ENCODE measurements around the gene COL4A6.
A peak's percentile ranks its signal among the peaks of the same experiment; 100 is the strongest.

Gene COL4A6

DNA sequence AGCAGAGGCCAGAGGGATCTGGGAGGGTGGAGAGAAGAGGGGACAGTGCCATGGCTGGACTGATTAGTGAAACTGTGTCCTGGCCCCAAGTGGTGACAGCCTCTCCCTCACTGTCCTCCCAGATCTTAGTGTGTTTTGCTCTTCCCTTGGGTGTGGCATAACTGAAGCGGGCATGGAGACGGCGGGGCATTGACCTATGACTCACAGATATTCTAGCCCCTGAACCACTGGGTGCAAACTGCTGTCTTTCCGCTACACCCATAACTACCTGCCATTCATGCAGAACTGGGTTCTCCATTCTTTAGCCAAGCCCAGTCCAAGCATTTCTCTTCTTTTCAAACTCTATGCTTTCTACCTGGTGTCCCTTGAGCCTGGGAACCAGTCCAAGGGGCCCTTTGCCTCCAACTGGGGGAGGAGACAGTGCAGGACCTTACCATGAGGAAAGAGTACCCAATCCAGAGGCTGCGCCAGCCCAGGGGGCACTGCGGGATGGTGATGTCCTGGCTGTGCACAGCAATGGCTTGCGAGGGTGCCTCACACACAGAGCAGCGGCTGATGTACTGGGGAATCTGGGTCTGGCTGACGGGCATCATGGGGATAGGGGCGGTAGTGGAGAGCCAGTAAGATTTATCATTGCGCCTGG, 279.1 kb downstream of the COL4A6 start:
- Histone ChIP-seq H2AFZ (ENCODE audit: low read length) (no peak overlapping the region), H3F3A (ENCODE audit: insufficient read depth, low read length) (peaks cover 15% of the 10 kb centered on the region), H4K20me1 (ENCODE audit: insufficient read depth, low read length) (no peaks in the 10 kb centered on the region), H3K27ac (ENCODE audit: low read length) (no peak overlapping the region), H3K79me2 (ENCODE audit: low read length) (no peaks in the 10 kb centered on the region), H3K27me3 (replicated peaks; ENCODE audit: insufficient read depth, low read length) (no peaks in the 10 kb centered on the region), H3K36me3 (replicated peaks; ENCODE audit: insufficient read depth, low read length) (no peaks in the 10 kb centered on the region), H3K4me2 (ENCODE audit: low read depth, low read length) (no peak overlapping the region), H3K4me3 (ENCODE audit: low read length) (no peak overlapping the region), H3K4me1 (ENCODE audit: low read length) (peaks cover 28% of the 10 kb centered on the region), H3K9me3 (replicated peaks; ENCODE audit: insufficient read depth, low read length) (no peaks in the 10 kb centered on the region), H3K9me2 (replicated peaks; ENCODE audit: insufficient read depth, low read length) (no peaks in the 10 kb centered on the region), H3K9ac (ENCODE audit: low read length) (no peak overlapping the region)
- TF ChIP-seq EZH2 (optimal IDR thresholded peaks at IDR 0.05; ENCODE audit: low read depth, low read length) (no peak), EZH2phosphoT487 (IDR thresholded peaks at IDR 0.05; ENCODE audit: low read length) (no peak)
- TF ChIP-seq, protein P1, sequence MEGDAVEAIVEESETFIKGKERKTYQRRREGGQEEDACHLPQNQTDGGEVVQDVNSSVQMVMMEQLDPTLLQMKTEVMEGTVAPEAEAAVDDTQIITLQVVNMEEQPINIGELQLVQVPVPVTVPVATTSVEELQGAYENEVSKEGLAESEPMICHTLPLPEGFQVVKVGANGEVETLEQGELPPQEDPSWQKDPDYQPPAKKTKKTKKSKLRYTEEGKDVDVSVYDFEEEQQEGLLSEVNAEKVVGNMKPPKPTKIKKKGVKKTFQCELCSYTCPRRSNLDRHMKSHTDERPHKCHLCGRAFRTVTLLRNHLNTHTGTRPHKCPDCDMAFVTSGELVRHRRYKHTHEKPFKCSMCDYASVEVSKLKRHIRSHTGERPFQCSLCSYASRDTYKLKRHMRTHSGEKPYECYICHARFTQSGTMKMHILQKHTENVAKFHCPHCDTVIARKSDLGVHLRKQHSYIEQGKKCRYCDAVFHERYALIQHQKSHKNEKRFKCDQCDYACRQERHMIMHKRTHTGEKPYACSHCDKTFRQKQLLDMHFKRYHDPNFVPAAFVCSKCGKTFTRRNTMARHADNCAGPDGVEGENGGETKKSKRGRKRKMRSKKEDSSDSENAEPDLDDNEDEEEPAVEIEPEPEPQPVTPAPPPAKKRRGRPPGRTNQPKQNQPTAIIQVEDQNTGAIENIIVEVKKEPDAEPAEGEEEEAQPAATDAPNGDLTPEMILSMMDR (IDR thresholded peaks at IDR 0.05; ENCODE audit: low read length) = no peak
- no peak for DNase-seq

DNA sequence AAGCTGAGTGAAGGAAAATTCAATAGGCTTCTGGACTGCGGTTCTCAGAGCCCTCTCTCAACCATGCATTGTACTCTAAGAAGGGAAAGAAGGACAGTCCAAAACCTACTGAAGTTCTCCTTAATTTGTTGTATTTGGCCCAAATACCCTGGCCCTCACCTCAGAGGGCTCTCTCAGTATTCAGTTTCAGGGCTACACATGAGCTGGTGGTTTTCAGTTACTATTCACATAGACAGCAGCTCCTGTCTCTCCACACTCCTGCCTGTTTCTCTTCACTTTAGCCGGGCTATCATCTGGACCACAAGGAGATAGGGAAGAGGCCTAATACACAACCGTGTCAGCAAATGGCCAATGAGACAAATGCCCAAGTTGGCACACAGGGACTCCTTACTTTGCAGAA, 280.6 kb downstream of the COL4A6 start:
- H4K20me1 ChIP-seq (ENCODE audit: insufficient read depth, low read length) = no peaks in the 10 kb centered on the region
- peak overlapping the region; percentile 89 for H3K27ac ChIP-seq (ENCODE audit: low read length)
- peak; percentile 33 for DNase-seq
- peaks cover 15% of the 10 kb centered on the region for H3F3A ChIP-seq (ENCODE audit: insufficient read depth, low read length)
- TF ChIP-seq EZH2phosphoT487 (IDR thresholded peaks at IDR 0.05; ENCODE audit: low read length) (no peak), EZH2 (optimal IDR thresholded peaks at IDR 0.05; ENCODE audit: low read depth, low read length) (no peak)
- TF ChIP-seq, protein P1 (IDR thresholded peaks at IDR 0.05; ENCODE audit: low read length) = no peak
- H3K4me2 ChIP-seq (ENCODE audit: low read depth, low read length) = peak overlapping the region; percentile 66
- H2AFZ ChIP-seq (ENCODE audit: low read length) = no peak overlapping the region
- H3K4me1 ChIP-seq (ENCODE audit: low read length) = peaks cover 28% of the 10 kb centered on the region
- no peaks in the 10 kb centered on the region for H3K27me3 ChIP-seq (replicated peaks; ENCODE audit: insufficient read depth, low read length)
- H3K9ac ChIP-seq (ENCODE audit: low read length) = peak overlapping the region; percentile 24; the same call in 1 of the 2 replicates
- H3K36me3 ChIP-seq (replicated peaks; ENCODE audit: insufficient read depth, low read length) = no peaks in the 10 kb centered on the region
- no peak overlapping the region for H3K4me3 ChIP-seq (ENCODE audit: low read length)
- no peaks in the 10 kb centered on the region for H3K79me2 ChIP-seq (ENCODE audit: low read length)
- no peaks in the 10 kb centered on the region for H3K9me3 ChIP-seq (replicated peaks; ENCODE audit: insufficient read depth, low read length)
- no peaks in the 10 kb centered on the region for H3K9me2 ChIP-seq (replicated peaks; ENCODE audit: insufficient read depth, low read length)

DNA sequence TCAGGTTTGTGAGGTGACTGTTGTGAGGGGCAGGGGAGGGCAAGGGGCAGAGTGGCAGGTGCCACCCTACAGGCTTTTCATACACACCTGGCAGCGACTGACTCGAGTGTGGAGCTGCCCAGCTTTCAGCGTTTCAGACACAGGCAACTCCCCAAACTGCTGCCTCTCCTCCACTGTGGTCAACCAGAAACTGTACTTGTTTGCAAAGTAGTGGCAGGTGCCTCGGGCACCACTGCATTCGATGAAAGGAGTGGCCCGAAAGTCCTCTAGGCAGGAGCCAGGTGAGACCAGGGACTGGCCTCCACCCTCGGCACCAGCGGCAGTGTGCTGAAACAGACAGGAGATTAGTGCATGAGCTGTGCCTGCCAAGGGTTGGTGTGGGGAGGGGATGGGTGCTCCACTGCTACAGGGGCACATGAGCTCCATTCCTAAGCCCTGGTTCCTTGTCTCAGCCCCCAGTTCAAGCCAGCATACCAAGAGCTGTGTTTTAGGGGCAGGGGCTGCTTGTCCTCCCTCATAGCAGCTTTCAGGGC, 281.2 kb downstream of the COL4A6 start:
- Histone ChIP-seq H3K9ac (ENCODE audit: low read length) (peak overlapping the region; percentile 24; the same call in 1 of the 2 replicates), H3K4me1 (ENCODE audit: low read length) (peaks cover 28% of the 10 kb centered on the region), H4K20me1 (ENCODE audit: insufficient read depth, low read length) (no peaks in the 10 kb centered on the region), H3K4me2 (ENCODE audit: low read depth, low read length) (peak overlapping the region; percentile 66), H3K9me3 (replicated peaks; ENCODE audit: insufficient read depth, low read length) (no peaks in the 10 kb centered on the region), H3K27ac (ENCODE audit: low read length) (peak overlapping the region; percentile 89), H2AFZ (ENCODE audit: low read length) (no peak overlapping the region), H3F3A (ENCODE audit: insufficient read depth, low read length) (peaks cover 15% of the 10 kb centered on the region), H3K36me3 (replicated peaks; ENCODE audit: insufficient read depth, low read length) (no peaks in the 10 kb centered on the region), H3K27me3 (replicated peaks; ENCODE audit: insufficient read depth, low read length) (no peaks in the 10 kb centered on the region), H3K4me3 (ENCODE audit: low read length) (no peak overlapping the region), H3K9me2 (replicated peaks; ENCODE audit: insufficient read depth, low read length) (no peaks in the 10 kb centered on the region), H3K79me2 (ENCODE audit: low read length) (no peaks in the 10 kb centered on the region)
- DNase-seq = peak; percentile 85
- TF ChIP-seq EZH2 (optimal IDR thresholded peaks at IDR 0.05; ENCODE audit: low read depth, low read length) = no peak
- TF ChIP-seq, protein P1 (IDR thresholded peaks at IDR 0.05; ENCODE audit: low read length) = no peak
- TF ChIP-seq EZH2phosphoT487 (IDR thresholded peaks at IDR 0.05; ENCODE audit: low read length) = no peak
